Frontal cortex (tissue), 1 donor: Measurements from ENCODE around the gene PIH1D2. TPM values are rescaled to one million over a fixed set of nuclear protein-coding genes. Genes with fewer than 3 reads are reported as not detected.

Experiments
- small RNA-seq: library from RNA; depleted of rRNA; stranded (forward); fragments of <200 nt; gene quantifications from one replicate; pipeline ENCODE3, GENCODE V24; 2014
- total RNA-seq: library from RNA; depleted of rRNA; stranded (reverse); fragments of >200 nt; gene quantifications from one replicate; pipeline ENCODE4 v1.2.3, GENCODE V29; 2014

PIH1D2 gene
- total RNA-seq, 1 donor from 2014 or later = 2.9 TPM

Small RNAs within 50 kb of the gene (small RNA-seq; reads per million reads assigned to genes)
- not detected for gene AP000907.3
- not detected for gene RNU6-893P

Other genes starting within 250 kb of the PIH1D2 start
- gene ALG9, start 202.4 kb downstream of the PIH1D2 start, total RNA-seq = 83.2 TPM
- gene FDXACB1, start 194.9 kb downstream of the PIH1D2 start, total RNA-seq = 10.2 TPM
- gene CFAP68, start 194.5 kb downstream of the PIH1D2 start, total RNA-seq = 15.1 TPM
- gene CRYAB, start 162.2 kb downstream of the PIH1D2 start, total RNA-seq = 6.5 TPM
- gene HSPB2, start 161.3 kb downstream of the PIH1D2 start, total RNA-seq = 0.82 TPM
- gene C11orf52, start 155.1 kb downstream of the PIH1D2 start, total RNA-seq = not detected
- gene DIXDC1, start 136.7 kb downstream of the PIH1D2 start, total RNA-seq = 70.5 TPM
- 53.0 TPM for gene DLAT, start 48.6 kb downstream of the PIH1D2 start, total RNA-seq
- 46.9 TPM for gene NKAPD1, start 282 bp upstream of the PIH1D2 start, total RNA-seq
- 51.0 TPM for gene TIMM8B, start 12.7 kb upstream of the PIH1D2 start, total RNA-seq
- gene SDHD, start 12.9 kb upstream of the PIH1D2 start, total RNA-seq = 73.8 TPM
- gene IL18, start 90.1 kb upstream of the PIH1D2 start, total RNA-seq = 0.82 TPM
- not detected for gene TEX12, start 93.4 kb upstream of the PIH1D2 start, total RNA-seq
- 6.5 TPM for gene BCO2, start 101.5 kb upstream of the PIH1D2 start, total RNA-seq
- gene PTS, start 152.4 kb upstream of the PIH1D2 start, total RNA-seq = 35.9 TPM
- gene PLET1, start 186.8 kb upstream of the PIH1D2 start, total RNA-seq = not detected